H1 (cell line): ENCODE measurements around the gene ANAPC1. TPM values are rescaled to one million over a fixed set of nuclear protein-coding genes. Genes with fewer than 3 reads are reported as not detected.

ENCODE experiments used
- CTCF ChIA-PET: fragments of 300-600 bp; sonication (Branson Sonifier 250); formaldehyde crosslinking; loops from one replicate; lab custom pipeline; 2021; ENCODE audit not compliant: partially characterized antibody; lab: Charles Lee
- POLR2A ChIA-PET: fragments of 300-600 bp; sonication (Branson Sonifier 250); formaldehyde crosslinking; loops from one replicate; lab custom pipeline; 2021; ENCODE audit warnings: inconsistent platforms; ENCODE audit not compliant: partially characterized antibody; lab: Charles Lee
- DNase-seq, 2 experiments: peaks; one replicate each; pipeline versions ENCODE4 v3.0.0 to v3.0.0-alpha.2; 2010 to 2022; ENCODE audit warnings: low spot score in 2 of 2, low read depth in 1 of 2, mixed read lengths in 1 of 2
- FAIRE-seq: peaks from 2 replicates; lab custom pipeline; 2011; peaks lifted over from hg19 to GRCh38; lab: Jason Lieb, UNC
- H2AFZ ChIP-seq: 2 replicates; pipeline ENCODE4 v1.8.1; 2012; ENCODE audit warnings: low read length, inconsistent platforms
- H2AK5ac ChIP-seq: 2 replicates; pipeline ENCODE4 v1.6.1; 2013; ENCODE audit warnings: low read depth, low read length
- H2BK120ac ChIP-seq: replicated peaks from 2 replicates; pipeline ENCODE3; 2013; ENCODE audit warnings: low read depth, low read length, inconsistent platforms
- H2BK12ac ChIP-seq: 2 replicates; pipeline ENCODE4 v1.6.1; 2013; ENCODE audit warnings: low read depth, low read length
- H2BK15ac ChIP-seq: 2 replicates; pipeline ENCODE4 v1.6.1; 2013; ENCODE audit warnings: low read length
- H2BK20ac ChIP-seq: 2 replicates; pipeline ENCODE4 v1.6.1; 2013; ENCODE audit warnings: low read length
- H2BK5ac ChIP-seq: 2 replicates; pipeline ENCODE4 v1.6.1; 2013; ENCODE audit warnings: low read depth, low read length
- H3K14ac ChIP-seq: 2 replicates; pipeline ENCODE4 v1.6.1; 2013; ENCODE audit warnings: inconsistent platforms; ENCODE audit not compliant: insufficient read length
- H3K18ac ChIP-seq: 2 replicates; pipeline ENCODE4 v1.6.1; 2013; ENCODE audit warnings: low read length; ENCODE audit errors: extremely low read depth
- H3K23ac ChIP-seq: 2 replicates; pipeline ENCODE4 v1.6.1; 2013; ENCODE audit warnings: inconsistent platforms; ENCODE audit not compliant: insufficient read length
- H3K23me2 ChIP-seq: 2 replicates; pipeline ENCODE4 v1.6.1; 2013; ENCODE audit warnings: low read depth, low read length
- H3K27ac ChIP-seq: 2 replicates; pipeline ENCODE4 v1.6.1; 2011; ENCODE audit warnings: low read depth, low read length, inconsistent platforms
- H3K27me3 ChIP-seq, 4 experiments: replicated peaks in 1 of 4; 1 replicate in 1 of 4; 2 replicates in 3 of 4; pipeline versions ENCODE4 v1.6.1 to v1.8.1; 2011 to 2013; ENCODE audit warnings: low read length in 3 of 4, mild to moderate bottlenecking in 3 of 4, inconsistent platforms in 2 of 4, mixed read lengths in 2 of 4, moderate library complexity in 1 of 4; ENCODE audit not compliant: control insufficient read depth in 3 of 4, insufficient read depth in 3 of 4; ENCODE audit errors: extremely low read depth in 1 of 4
- H3K36me3 ChIP-seq, 4 experiments: 2 replicates each; pipeline versions ENCODE4 v1.6.1 to v1.8.1; 2011 to 2013; ENCODE audit warnings: mild to moderate bottlenecking in 4 of 4, low read length in 3 of 4, moderate library complexity in 2 of 4, control low read depth in 1 of 4, inconsistent platforms in 1 of 4; ENCODE audit not compliant: insufficient read depth in 4 of 4, control insufficient read depth in 2 of 4
- H3K4ac ChIP-seq: replicated peaks from 2 replicates; pipeline ENCODE3; 2013; ENCODE audit warnings: low read length, low read depth, mixed read lengths, inconsistent platforms; ENCODE audit not compliant: insufficient read length
- H3K4me1 ChIP-seq, 4 experiments: replicated peaks in 1 of 4; 1 replicate in 1 of 4; 2 replicates in 3 of 4; pipeline versions ENCODE4 v1.6.1 to v1.8.1; 2011 to 2013; ENCODE audit warnings: low read length in 3 of 4, inconsistent platforms in 2 of 4, mixed read lengths in 1 of 4; ENCODE audit not compliant: insufficient read depth in 4 of 4, control insufficient read depth in 3 of 4
- H3K4me2 ChIP-seq, 2 experiments: 2 replicates each; pipeline versions ENCODE4 v1.6.1 to v1.8.1; 2011 to 2013; ENCODE audit warnings: low read depth in 2 of 2, low read length in 2 of 2, control low read depth in 1 of 2, inconsistent platforms in 1 of 2, mild to moderate bottlenecking in 1 of 2; ENCODE audit not compliant: insufficient read depth in 1 of 2
- H3K4me3 ChIP-seq, 4 experiments: fragments of 200-600, 300-600 bp in 1 of 4; sonication (generic), shearing (Covaris generic), sonication (Bioruptor Twin) in 1 of 4; 2 replicates each; pipeline versions ENCODE4 v1.5.1 to v1.8.1; 2011 to 2016; ENCODE audit warnings: low read length in 4 of 4, low read depth in 3 of 4, control low read depth in 2 of 4, inconsistent platforms in 2 of 4, mild to moderate bottlenecking in 2 of 4, mixed read lengths in 1 of 4, moderate library complexity in 1 of 4; ENCODE audit not compliant: insufficient read depth in 2 of 4; ENCODE audit errors: extremely low read depth in 1 of 4
- H3K56ac ChIP-seq: replicated peaks from 2 replicates; pipeline ENCODE3; 2013; ENCODE audit warnings: low read depth, mild to moderate bottlenecking, mixed read lengths, low read length, inconsistent platforms; ENCODE audit not compliant: insufficient read length
- H3K79me1 ChIP-seq: 2 replicates; pipeline ENCODE4 v1.6.1; 2013; ENCODE audit warnings: low read depth, low read length, control low read depth
- H3K79me2 ChIP-seq, 2 experiments: 2 replicates each; pipeline versions ENCODE4 v1.6.1 to v1.8.1; 2012 to 2013; ENCODE audit warnings: low read length in 2 of 2, mild to moderate bottlenecking in 2 of 2, inconsistent platforms in 1 of 2; ENCODE audit not compliant: insufficient read depth in 2 of 2, control insufficient read depth in 1 of 2
- H3K9ac ChIP-seq, 4 experiments: replicated peaks in 1 of 4; 1 replicate in 1 of 4; 2 replicates in 3 of 4; pipeline versions ENCODE4 v1.6.1 to v1.8.1; 2011 to 2013; ENCODE audit warnings: low read depth in 3 of 4, low read length in 3 of 4, control low read depth in 2 of 4, mild to moderate bottlenecking in 2 of 4, moderate library complexity in 2 of 4, inconsistent platforms in 1 of 4; ENCODE audit errors: extremely low read depth in 1 of 4
- H3K9me3 ChIP-seq, 2 experiments: 2 replicates each; pipeline versions ENCODE4 v1.6.1 to v1.8.1; 2012 to 2013; ENCODE audit warnings: mild to moderate bottlenecking in 2 of 2, moderate library complexity in 2 of 2, control low read depth in 1 of 2, inconsistent platforms in 1 of 2, low read depth in 1 of 2, low read length in 1 of 2, mixed read lengths in 1 of 2; ENCODE audit not compliant: insufficient read depth in 2 of 2
- H4K20me1 ChIP-seq, 2 experiments: replicated peaks in 1 of 2; 2 replicates each; pipeline versions ENCODE3 to v1.8.1; 2011 to 2013; ENCODE audit warnings: inconsistent platforms in 2 of 2, low read length in 2 of 2, mild to moderate bottlenecking in 1 of 2; ENCODE audit not compliant: insufficient read depth in 2 of 2, control insufficient read depth in 1 of 2
- H4K5ac ChIP-seq: 2 replicates; pipeline ENCODE4 v1.6.1; 2013; ENCODE audit warnings: low read length, low read depth, mixed read lengths, inconsistent platforms; ENCODE audit not compliant: insufficient read length
- H4K8ac ChIP-seq: 2 replicates; pipeline ENCODE4 v1.8.0; 2013; ENCODE audit warnings: mild to moderate bottlenecking, moderate library complexity, low read length, inconsistent platforms; ENCODE audit not compliant: insufficient read depth; ENCODE audit errors: extremely low read depth
- H4K91ac ChIP-seq: replicated peaks from 2 replicates; pipeline ENCODE3; 2013; ENCODE audit warnings: low read length, mixed read lengths, inconsistent platforms; ENCODE audit not compliant: insufficient read length
- TBP ChIP-seq: IDR thresholded peaks from 2 replicates; pipeline ENCODE4 v1.6.1; 2011; ENCODE audit warnings: low read depth, low read length, improper control_type of control experiment
- YY1 ChIP-seq: IDR thresholded peaks from 2 replicates; pipeline ENCODE4 v1.6.1; 2011; ENCODE audit warnings: low read depth, mild to moderate bottlenecking, low read length
- WGBS, 2 experiments: shearing (Covaris generic) in 1 of 2; methylation state at CpG; one replicate each; pipeline versions ENCODE4 v1.1.6 to v1.1.7; 2013 to 2015; ENCODE audit warnings: low lambda C conversion rate in 2 of 2, mixed read lengths in 2 of 2, inconsistent platforms in 1 of 2, low coverage in 1 of 2, missing lambda C conversion rate in 1 of 2; ENCODE audit not compliant: insufficient replicate concordance in 2 of 2, insufficient coverage in 1 of 2, insufficient read length in 1 of 2; ENCODE audit errors: extremely low coverage in 1 of 2, missing lambda C conversion rate in 1 of 2; 5-methylcytosine and 5-hydroxymethylcytosine counted together
- polyA plus RNA-seq, 7 experiments: library from polyadenylated mRNA; depleted of rRNA in 3 of 7; stranded (reverse) in 5 of 7; unstranded in 2 of 7; fragments of >200 nt in 5 of 7; fragments of 200-250 nt in 2 of 7; gene quantifications; 1 replicate in 5 of 7; 2 replicates in 1 of 7; 4 replicates in 1 of 7; pipeline versions ENCODE4 v1.2.1 to v1.2.3, GENCODE V29; 2011 to 2013; ENCODE audit warnings: missing spikeins in 2 of 7, mixed read lengths in 2 of 7
- total RNA-seq: library from RNA; stranded (reverse); fragmentation: NEBNext Ultra II Directional; extraction: Animal tissue kit (Norgen Biotek cat#: 25700); gene quantifications from 2 replicates; pipeline ENCODE4 v1.2.1, GENCODE V29; 2021

Gene ANAPC1
- total and polyA plus RNA-seq, 2 of the 8 experiments (the other 6 are each of a cell fraction or from before 2014, with no cell fraction given), result 46.6 to 107 TPM

DNA sequence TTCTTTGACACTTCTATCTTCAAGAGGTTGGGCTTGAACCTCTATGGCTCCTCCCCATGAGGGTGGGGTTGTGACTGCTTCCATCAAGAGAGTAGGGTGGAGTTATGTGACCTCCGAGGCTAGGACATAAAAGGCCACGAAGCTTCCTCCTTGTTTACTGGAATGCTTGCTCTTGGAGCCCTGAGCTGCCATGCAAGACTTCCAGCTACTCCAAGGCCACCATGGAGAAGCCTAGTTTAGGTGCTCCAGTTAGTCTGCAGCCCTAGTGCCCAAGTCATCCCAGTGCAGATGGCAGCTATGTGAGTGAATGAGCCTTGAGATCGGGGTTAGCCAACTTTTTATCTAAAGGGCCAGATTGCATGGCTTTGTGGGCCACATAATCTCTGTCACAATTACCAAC, 12.0 kb upstream of the ANAPC1 start:
- 61% methylated on average over 3 of the region's 3 CpGs; no CpG with 5 or more reads in 1 of the 2 experiments for WGBS, 2 experiments
- Histone ChIP-seq H4K20me1 (peaks cover 2% of the 10 kb centered on the region in 2 experiments), H3K79me1 (no peaks in the 10 kb centered on the region), H2BK15ac (no peak overlapping the region), H3K4me3 (no peak overlapping the region), H2BK20ac (no peak overlapping the region), H3K9ac (no peak overlapping the region), H3K56ac (no peak overlapping the region), H2BK120ac (no peak overlapping the region), H3K27me3 (peaks cover 0 to 20% (median 11%) of the 10 kb centered on the region in 4 experiments; a peak in 5 of 7 replicates), H3K23ac (no peak overlapping the region), H2BK12ac (no peak overlapping the region), H3K9me3 (no peaks in the 10 kb centered on the region), H3K4me2 (no peak overlapping the region), H3K23me2 (peaks cover 7% of the 10 kb centered on the region), H4K91ac (no peak overlapping the region), H3K36me3 (no peaks in the 10 kb centered on the region), H3K14ac (no peak overlapping the region), H4K8ac (peak overlapping the region; percentile 66; the same call in 1 of the 2 replicates), H3K4ac (no peak overlapping the region), H4K5ac (no peak overlapping the region), H3K18ac (no peak overlapping the region), H3K27ac (no peak overlapping the region), H3K4me1 (peaks cover 1 to 6% (median 2%) of the 10 kb centered on the region in 4 experiments; a peak in 4 of 7 replicates), H2AFZ (no peak overlapping the region), H2BK5ac (no peak overlapping the region), H2AK5ac (no peak overlapping the region), H3K79me2 (no peaks in the 10 kb centered on the region; a peak in 1 of 4 replicates)
- ChIA-PET CTCF (interaction anchor here (0.8 to 3.6 kb wide), 7 partner anchors 8 to 222 kb away, joined by 3 to 20 read pairs (median 5); no protein-coding TSS in a partner anchor), POLR2A (interaction anchor here (7.2 kb wide), 1 partner anchor 13 kb away, joined by 33 read pairs; the partner anchor contains the start of gene ANAPC1)
- no peak for TF ChIP-seq YY1
- TF ChIP-seq TBP, result peak; percentile 25; the same call in 1 of the 2 replicates
- no peak for DNase-seq
- no peak for FAIRE-seq
